Measurements from ENCODE around the gene FAR1.
"Not testable (repeated sequence)": the region's sequence is repeated elsewhere in the genome, so short reads cannot be mapped to it uniquely, and the experiment has no call there.

FAR1 gene, protein sequence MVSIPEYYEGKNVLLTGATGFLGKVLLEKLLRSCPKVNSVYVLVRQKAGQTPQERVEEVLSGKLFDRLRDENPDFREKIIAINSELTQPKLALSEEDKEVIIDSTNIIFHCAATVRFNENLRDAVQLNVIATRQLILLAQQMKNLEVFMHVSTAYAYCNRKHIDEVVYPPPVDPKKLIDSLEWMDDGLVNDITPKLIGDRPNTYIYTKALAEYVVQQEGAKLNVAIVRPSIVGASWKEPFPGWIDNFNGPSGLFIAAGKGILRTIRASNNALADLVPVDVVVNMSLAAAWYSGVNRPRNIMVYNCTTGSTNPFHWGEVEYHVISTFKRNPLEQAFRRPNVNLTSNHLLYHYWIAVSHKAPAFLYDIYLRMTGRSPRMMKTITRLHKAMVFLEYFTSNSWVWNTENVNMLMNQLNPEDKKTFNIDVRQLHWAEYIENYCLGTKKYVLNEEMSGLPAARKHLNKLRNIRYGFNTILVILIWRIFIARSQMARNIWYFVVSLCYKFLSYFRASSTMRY

DNA sequence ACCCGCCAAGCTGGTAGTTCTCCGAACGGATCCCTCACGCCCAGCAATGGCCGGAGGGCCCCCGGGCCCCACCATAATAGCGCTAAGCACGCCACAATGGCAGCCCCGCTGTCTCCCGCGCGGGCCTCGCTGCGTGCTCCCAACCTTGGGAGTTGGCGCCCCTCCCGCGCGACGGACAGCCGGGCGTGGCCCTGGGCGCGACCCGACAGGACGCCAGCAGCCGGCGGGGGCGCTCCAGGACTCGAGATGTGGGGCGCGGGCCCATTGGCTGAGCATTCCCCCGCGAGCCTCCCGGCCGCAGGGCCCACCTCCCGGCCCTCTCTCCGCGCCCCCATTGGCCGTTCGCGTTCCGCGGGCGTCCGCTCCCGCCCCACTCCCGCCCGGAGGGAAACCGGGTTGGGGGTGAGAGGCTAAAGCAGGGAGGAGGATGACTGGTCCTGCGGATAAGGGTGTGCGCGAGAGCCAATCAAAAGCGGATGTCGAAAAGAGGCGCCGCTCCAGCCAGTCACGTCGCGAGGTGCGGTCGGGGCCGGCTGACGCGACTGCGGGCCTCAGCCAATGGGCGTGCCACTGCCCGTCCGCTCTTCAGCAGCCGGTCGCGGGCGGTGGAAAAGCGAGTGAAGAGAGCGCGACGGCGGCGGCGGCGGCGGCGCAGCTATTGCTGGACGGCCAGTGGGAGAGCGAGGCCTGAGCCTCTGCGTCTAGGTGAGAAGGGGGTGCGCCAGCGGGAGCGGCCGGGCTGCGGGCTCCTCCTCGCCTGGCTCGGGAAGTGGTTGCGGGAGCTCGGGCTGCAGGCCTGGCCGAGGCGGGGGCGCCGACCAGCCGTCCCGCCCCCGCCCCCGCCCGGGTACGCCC is at the start of gene FAR1:
FAR1 (plus strand) TSS at position 567 of the 855 bp plus-strand sequence. CDS start 26,098 bp downstream, outside the sequence.
- DNase-seq = peak; percentile 99

DNA sequence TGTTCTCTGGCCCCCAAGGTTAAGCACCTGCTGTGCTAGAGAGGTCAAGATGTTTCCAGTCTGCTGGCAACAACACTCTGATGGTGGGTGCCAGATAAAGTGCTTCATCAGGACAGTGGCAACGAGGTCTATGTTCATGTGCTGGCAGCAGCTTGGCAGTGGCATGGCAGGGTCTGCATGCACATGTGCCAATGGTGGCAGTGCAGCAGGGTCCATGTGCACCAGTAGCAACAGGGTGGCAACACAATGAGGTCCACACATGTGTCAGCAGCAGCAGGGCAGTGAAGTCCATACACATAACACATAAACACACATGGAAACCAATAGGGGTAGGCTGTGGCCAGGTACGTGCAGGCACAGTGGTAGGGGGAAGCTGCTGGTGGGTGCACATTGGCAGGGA is 48.4 kb upstream of the FAR1 start:
- DNase-seq = no peak

DNA sequence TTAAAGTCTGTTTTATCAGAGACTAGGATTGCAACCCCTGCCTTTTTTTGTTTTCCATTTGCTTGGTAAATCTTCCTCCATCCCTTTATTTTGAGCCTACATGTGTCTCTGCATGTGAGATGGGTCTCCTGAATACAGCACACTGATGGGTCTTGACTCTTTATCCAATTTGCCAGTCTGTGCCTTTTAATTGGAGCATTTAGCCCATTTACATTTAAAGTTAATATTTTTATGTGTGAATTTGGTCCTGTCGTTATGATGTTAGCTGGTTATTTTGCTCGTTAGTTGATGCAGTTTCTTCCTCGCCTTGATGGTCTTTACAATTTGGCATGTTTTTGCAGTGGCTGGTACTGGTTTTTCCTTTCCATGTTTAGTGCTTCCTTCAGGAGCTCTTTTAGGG is 41.6 kb upstream of the FAR1 start:
- not testable (repeated sequence) for DNase-seq

DNA sequence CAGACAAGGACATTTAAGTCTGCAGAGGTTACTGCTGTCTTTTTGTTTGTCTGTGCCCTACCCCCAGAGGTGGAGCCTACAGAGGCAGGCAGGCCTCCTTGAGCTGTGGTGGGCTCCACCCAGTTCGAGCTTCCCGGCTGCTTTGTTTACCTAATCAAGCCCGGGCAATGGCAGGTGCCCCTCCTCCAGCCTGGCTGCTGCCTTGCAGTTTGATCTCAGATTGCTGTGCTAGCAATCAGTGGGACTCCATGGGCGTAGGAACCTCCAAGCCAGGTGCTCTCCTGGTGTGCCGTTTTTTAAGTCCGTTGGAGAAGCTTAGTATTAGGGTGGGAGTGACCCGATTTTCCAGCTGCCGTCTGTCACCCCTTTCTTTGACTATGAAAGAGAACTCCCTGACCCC is 39.8 kb upstream of the FAR1 start:
- not testable (repeated sequence) for DNase-seq

DNA sequence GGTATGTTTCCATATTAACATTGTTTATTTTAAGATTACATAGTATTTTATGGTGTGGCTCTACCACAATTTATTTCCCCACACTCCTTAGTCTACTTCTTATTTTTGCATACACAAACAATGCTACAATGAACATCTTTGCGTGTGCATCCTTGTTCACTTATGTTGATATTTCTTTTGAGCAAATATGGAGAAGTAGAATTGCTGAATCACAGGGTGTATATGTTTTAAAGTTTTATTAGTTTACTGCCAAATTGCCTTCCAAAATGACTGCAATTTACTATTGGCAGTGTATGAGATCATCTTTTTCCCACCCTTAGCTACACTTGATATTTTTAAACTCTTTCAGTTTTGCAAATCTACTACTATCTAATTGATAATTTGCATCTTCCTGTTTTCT is 38.7 kb upstream of the FAR1 start:
- no peak for DNase-seq

DNA sequence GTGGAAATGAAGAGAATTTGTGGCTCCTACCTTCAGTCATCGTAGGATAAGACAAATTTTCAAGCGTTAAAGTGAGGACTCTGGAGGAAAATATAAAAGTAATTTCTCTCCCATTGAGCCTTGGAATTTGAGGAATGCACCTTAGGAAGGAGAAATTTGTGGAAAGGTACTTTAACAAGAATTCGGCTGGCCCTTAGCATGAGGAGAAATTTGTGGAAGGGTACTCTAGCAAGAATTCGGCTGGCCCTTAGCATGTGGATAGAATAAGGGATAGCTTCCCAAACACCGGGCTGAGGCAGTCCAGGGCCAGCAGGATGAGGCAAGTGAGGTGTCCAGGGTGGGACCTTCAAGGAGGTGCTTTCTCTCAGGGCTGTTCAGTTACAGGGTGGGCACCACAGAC is 33.2 kb upstream of the FAR1 start:
- no peak for DNase-seq

DNA sequence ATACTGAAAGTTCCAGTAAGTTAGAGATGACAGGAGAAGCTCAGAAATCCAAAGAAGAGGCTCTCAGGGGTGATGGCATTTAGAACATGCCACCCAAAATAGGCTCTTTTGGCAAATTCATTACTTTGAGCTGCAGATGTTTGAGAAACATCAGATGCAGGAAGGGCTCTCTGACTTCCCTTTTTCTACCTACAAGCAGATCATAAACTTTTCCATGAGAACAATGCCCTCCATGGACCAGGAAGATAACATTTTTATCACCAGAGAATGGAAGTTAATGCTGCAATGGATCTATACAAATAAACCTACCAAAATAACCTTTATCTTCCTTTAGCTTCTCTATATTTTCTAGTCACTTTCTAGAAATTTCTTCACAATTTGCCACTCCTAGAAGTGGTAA is 32.7 kb upstream of the FAR1 start:
- no peak for DNase-seq

DNA sequence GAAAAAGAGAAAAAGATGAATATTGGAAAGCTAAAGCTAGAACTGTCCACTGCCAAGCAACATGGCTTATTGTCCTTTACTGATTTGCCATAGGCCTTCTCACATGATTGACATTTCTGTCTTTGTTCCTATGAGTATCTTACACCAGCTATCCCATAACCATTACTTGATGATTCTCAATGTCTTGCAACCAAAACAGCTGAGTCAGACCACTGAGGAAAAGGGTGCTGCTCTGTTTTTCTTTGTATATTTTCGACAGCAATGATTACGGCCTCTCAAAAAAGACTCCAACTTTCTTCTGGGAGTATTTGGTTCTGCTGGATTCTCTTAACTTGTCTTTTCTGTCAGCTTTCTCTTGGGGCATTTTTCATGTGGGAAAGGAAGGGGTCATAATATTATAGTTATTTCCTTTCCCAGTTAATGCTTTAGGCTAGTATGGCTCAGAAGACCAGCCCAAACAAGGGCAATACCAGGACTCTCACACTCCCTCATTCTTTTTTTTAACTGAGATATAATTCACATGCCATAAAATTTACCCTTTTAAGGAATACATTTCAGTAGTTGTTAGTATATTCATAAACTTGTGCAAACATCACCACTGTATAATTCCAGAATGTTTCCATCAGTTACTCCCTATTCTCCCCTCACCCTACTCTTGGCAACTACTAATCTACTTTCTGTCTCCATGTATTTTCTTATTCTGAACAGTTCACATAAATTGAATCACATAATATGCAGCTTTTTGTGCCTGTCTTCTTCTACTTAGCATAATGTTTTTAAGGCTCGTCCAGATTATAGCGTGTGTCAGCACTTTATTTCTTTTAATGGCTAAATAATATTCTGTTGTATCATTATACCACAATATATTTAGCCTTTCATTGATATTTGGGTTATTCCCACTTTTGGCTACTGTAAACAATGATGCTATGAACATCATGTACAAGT is 31.1 kb upstream of the FAR1 start:
- no peak for DNase-seq

DNA sequence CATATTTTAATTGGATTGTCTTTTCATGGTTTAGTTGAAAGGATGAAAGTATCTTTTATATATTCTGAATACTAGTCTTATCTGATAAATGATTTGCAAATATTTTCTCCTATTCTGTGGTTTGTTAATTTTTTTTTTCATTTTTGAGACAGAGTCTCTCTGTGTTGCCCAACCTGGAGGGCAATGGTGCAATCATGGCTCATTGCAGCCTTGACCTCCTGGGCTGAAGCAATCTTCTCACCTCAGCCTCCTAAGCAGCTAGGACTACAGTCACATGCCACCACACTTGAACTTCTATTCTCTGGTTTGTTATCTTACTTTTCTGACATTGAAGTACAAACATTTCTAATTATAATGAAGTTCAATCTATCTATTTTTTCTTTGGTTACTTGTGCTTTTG is 30.0 kb upstream of the FAR1 start:
- no peak for DNase-seq

DNA sequence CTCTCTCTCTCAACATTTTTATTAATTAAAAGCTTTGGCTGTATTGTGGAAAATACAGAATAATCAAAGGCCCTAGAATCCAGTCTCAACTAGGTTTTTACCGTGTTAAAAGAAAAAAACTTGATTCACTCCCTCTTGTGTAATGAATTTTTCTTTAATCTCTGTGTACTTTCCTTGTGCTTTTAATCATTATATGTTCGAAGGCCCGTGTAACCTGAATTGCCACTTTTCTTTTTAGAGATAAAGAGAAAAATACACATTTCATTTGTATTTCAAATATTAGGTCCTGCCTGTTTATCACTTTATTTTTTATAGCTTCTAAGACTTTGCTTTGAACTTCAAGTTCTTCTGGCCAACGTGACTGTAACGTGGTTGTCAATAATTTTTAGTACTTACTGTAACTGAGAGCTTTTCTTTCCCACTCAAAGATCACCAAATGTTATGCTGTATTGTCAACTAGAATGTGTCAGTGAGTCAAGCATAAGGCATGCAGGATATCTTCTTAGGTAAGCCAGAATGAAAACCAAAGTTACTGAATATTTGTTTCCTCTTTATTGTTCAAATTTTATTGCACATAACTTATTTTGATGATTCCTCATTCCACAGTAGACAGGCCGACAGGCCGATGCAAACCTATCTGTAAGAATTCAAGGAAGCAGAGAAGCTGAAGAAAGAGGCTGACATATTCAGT is 23.3 kb upstream of the FAR1 start:
- DNase-seq = no peak

DNA sequence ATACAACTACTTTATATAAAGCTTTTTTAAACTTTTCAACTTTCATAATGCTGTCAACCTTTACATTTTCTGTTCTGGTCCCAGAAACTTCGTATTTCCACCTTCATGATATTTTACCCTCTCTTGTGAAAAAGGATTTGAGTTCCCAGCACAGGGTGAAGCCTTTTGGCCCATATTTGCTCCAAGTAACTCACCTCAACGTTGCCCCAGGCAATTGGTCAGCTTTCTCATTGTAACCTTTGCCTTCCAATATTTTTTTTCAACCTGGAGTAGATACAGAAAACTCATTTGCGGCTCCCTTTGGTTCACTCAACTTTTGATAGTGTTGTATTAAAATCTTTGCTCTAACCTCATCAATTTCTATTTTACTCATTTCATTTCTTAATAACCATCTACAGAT is 21.1 kb upstream of the FAR1 start:
- no peak for DNase-seq

DNA sequence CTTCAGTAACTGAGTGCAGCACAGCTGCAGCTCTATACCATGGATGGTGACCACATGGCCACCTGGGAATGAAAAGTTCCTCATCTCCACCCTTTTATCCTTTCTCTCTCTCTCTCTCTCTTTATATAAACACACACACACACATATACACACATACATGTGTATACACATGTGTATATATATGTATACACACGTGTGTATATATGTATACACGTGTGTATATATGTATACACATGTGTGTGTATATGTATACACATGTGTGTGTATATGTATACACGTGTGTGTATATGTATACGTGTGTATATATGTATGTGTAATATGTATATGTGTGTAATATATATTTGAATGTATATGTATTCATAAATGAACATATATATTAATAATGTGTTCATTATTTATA is 18.8 kb upstream of the FAR1 start:
- no peak for DNase-seq

DNA sequence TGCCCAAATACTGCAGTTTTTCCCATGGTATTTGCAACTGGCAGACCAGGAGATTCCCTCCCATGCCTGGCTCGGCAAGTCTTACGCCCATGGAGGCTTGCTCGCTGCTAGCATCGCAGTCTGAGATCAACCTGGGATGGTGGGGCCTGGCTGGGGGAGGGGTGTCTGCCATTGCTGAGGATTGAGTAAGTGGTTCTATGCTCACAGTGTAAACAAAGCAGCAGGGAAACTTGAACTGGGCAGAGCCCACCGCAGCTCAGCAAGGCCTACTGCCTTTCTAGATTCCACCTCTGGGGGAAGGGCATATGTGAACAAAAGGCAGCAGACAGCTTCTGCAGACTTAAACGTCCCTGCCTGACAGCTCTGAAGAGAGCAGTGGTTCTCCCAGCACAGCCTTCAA is 17.0 kb upstream of the FAR1 start:
- not testable (repeated sequence) for DNase-seq

DNA sequence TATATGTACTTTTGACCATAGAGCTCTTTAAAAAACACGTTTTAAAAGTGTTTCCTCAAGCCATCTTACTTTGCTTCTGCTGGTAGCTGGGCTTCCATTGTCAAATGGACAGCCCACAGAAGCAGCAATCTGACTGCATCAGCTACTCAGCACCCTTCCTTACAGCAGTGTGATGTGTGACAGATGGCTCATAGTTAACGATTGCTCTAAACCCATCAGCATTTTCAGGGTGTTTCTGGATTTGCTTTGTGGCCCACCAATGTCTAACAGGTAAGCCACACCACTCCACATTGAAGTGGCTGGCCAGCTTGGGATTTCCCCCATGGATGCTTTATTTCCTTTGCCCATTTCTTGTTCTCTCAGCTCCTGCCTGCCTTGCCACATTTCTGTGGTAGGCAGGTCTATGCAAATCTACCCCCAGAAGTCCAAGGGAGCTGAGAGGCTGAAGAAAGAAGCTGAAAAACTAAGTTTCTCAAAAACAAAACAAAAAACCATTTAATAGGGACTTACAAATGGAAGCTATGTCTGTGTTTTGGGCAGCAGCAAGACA is 7.3 kb upstream of the FAR1 start:
- DNase-seq = no peak

DNA sequence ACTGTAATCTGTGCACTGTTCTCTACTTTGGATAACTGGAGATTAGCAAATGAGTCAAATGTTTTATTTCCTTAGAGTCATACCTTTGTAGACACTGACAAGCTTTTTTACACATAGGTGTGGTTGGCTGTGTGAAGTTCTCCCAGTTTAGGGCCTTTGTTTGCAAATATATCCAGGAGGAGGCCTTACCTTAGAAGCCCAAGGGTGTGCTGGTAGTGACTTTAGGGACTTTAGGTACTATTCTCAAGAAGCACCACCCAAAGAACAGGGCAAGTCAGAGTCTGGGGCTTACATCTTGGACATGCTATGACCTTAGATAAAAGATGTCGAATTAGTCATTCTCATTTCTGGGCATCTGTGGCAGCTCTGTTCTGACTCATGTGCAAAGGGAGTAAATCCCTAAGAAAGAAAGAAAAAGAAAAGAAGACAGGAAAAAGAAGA is 4.8 kb upstream of the FAR1 start:
- DNase-seq = no peak

DNA sequence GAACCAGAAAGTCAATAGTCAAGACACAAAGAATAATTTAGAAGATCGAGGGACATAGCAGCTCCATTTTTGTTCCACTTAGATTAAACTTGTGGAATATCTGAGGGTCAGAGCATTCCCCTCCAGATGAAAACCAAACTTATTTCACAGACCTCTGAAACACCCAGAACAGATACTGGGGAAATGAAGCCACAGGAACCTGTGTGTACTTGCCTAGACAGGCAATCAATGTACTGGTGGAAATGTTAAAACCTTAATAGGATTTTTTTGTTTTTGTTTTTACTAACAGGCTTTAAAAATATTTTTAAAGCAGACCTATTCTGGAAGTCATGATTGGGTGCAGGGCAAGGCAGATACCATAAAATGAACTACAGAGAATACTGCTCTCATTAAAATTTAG is 4.1 kb upstream of the FAR1 start:
- DNase-seq = no peak

DNA sequence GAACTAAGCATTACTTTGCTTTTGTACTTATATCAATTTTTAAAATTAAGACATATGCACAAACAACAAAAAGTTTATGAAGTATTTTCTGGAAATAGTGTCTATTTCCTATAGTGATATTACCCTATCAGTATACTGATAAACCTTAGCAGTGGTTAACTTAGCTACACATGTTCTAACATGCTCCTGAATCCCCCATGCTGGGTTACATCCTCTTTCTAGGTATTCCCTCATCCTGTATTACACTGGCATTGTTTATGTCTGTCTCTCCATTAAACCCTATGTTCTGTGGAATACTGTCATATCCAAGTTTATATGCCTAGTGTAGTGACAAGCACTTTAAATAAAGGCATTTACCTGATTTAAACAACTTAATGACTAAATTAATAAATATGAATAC is 1.8 kb upstream of the FAR1 start:
- DNase-seq = no peak

DNA sequence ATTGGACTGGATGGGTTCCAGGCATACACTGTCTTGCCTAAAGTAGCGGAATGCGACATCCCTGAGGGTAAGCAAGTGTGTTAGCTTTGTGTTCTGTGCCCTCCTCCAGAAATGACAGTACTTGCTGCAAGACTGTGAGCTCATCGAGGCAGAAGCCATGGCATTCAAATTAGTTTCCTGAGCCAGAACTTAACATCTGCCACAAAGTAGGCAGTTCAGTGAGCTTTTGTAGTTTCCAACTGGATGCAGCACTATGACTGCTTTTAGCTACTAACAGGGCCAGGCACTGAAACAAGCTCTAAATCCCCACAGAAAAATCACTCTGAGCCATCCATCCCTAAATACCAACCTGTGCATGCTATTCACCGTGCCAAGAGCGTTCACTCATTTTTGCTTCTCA is 1.2 kb upstream of the FAR1 start:
- peak; percentile 19 for DNase-seq

DNA sequence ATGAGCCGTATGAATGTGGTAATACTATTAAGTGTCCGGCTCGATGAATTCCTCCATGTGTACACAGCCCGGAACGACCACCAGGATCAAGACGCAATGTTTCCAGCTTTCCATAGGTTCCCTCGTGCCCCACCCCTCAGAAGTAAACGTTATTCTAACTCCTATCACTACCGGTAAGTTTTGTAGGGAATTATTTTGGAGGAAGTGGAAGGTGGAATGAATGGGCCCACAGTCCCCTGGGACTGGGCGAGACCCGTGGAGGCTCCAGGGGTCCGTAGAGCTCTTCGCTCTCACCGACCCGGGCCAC is 720 bp upstream of the FAR1 start:
- no peak for DNase-seq

DNA sequence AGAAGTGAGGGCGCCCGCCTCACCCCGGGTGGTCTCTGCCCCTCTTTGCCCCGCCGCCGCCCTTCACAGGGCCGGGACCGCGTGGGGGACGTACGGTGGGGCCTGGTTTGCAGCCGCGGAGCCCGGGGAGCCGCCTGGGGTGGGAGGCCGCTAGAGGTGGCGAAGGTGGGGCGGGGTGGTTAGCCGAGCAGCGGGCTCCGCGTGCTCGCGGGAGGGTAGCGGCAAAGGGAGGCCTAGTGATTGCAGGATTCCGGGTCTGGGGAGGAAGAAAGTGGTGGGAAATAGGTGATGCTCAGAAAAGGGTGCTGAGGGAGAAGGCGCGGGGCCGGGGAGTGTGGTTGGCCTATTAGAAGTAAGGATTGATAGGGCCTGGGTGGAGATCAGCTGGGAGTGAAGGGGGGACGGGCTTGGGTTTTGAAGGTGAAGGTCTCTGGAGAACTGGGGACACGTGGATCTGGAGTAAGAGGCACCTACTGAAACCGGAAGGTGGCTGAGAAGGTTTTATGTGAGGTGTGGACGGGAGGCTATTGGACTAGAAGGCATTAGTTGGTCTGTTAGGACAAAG is 571 bp downstream of the FAR1 start:
- DNase-seq = peak; percentile 62
